Measurements from ENCODE around the gene EIF4A3.
"Not testable (repeated sequence)": the region's sequence is repeated elsewhere in the genome, so short reads cannot be mapped to it uniquely, and the experiment has no call there.

Gene EIF4A3

GRCh38 chr17:80099291-80100034, 47.5 kb downstream of the EIF4A3 start:
- no peak for DNase-seq (ENCODE audit: low read depth)

GRCh38 chr17:80097844-80098691, 48.9 kb downstream of the EIF4A3 start:
- DNase-seq (ENCODE audit: low read depth), result no peak

- no peak for DNase-seq (ENCODE audit: low read depth)
Measured at GRCh38 chr17:80097127-80097621, 49.8 kb downstream of the EIF4A3 start.

GRCh38 chr17:80096561-80097021, 50.3 kb downstream of the EIF4A3 start:
- DNase-seq (ENCODE audit: low read depth), result no peak

GRCh38 chr17:80095844-80096475, 51.0 kb downstream of the EIF4A3 start:
- DNase-seq (ENCODE audit: low read depth), result no peak

- DNase-seq (ENCODE audit: low read depth), result no peak
Measured at GRCh38 chr17:80095038-80095843, 51.7 kb downstream of the EIF4A3 start.

GRCh38 chr17:80092959-80093358, 54.0 kb downstream of the EIF4A3 start:
- no peak for DNase-seq (ENCODE audit: low read depth)

- no peak for DNase-seq (ENCODE audit: low read depth)
Measured at GRCh38 chr17:80091376-80091775, 55.6 kb downstream of the EIF4A3 start.

- not testable (repeated sequence) for DNase-seq (ENCODE audit: low read depth)
Measured at GRCh38 chr17:80090164-80090563, 56.8 kb downstream of the EIF4A3 start.

- no peak for DNase-seq (ENCODE audit: low read depth)
Measured at GRCh38 chr17:80089762-80090161, 57.2 kb downstream of the EIF4A3 start.

- no peak for DNase-seq (ENCODE audit: low read depth)
Measured at GRCh38 chr17:80087346-80088265, 59.3 kb downstream of the EIF4A3 start.

- DNase-seq (ENCODE audit: low read depth), result no peak
Measured at GRCh38 chr17:80086616-80087015, 60.3 kb downstream of the EIF4A3 start.

GRCh38 chr17:80086081-80086480, 60.8 kb downstream of the EIF4A3 start:
- no peak for DNase-seq (ENCODE audit: low read depth)

- no peak for DNase-seq (ENCODE audit: low read depth)
Measured at GRCh38 chr17:80084773-80085172, 62.2 kb downstream of the EIF4A3 start.
